Heart left ventricle (tissue), 13 donors: ENCODE results near the gene LCLAT1.

Source experiments
- CTCF ChIP-seq, 12 donors: fragments of 200-600 bp; sonication (generic) in 4 of 12; IDR thresholded peaks; one replicate each; pipeline versions ENCODE4 v1.5.0 to v1.8.0; 2018 to 2022; ENCODE audit warnings: antibody characterized with exemption in 12 of 12, mild to moderate bottlenecking in 5 of 12
- POLR2A ChIP-seq, 2 donors: fragments of 450-650 bp; IDR thresholded peaks; one replicate each; pipeline ENCODE4 v1.6.1; 2017; ENCODE audit warnings: antibody characterized with exemption in 2 of 2, mild to moderate bottlenecking in 2 of 2, moderate library complexity in 2 of 2
- donor health status: ischemic (EF 13 %, LVEDD 7.1; RV severe dilation, severe dysfunction).
- donor health status: DM: no; HTN: yes; CAD: no.
- donor health status: DM: no; HTN: no; CAD: no.
- donor health status: ischemic (EF 25% LVEDD 6.9; RV normal size, moderate dysfunction).
- donor health status: ischemic (EF 25% LVEDD 5.7; RV mildly dilated, moderate dysfunction).
- donor health status: ischemic (EF 35%, LVEDD 5.7; RV mildly dilated, moderate dysfunction).
- donor health status: nonischemic (EF 11% LVEDD 7.7; RV severe dilation, severe dysfunction).
- donor health status: DM: yes; HTN: yes; CAD: no.
- donor health status: PGD.
- donor health status: ischemic (EF 29% LVEDD 5.4; RV normal size, mild dysfunction).
- donor health status: nonischemic (EF 23%, LVEDD 6.1; RV moderate dilation, normal function).

DNA sequence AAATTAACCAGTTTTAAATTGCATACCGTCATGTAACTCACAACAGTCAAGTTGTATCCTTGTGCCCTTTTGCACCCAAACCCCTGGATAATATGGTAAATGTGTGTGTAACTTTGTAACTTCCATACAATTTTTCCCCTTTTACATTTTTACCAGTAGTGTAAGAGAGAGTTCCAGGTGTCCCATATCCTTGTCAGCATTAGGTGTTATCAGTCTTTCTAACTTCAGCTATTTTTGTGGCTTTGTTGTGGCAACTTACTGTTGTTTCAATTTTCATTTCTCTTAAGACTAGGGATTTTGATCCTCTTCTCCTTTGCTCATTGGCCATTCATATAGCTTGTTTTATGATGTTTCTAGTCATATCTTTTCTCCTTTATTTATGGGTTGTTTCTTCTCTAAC is 94.6 kb downstream of the LCLAT1 start:
- TF ChIP-seq CTCF (IDR thresholded peaks at IDR 0.05) (no peak), POLR2A (IDR thresholded peaks at IDR 0.05) (no peak)
